HepG2 (cell line): ENCODE measurements around the gene CLEC7A. TPM values are rescaled to one million over a fixed set of nuclear protein-coding genes. Genes with fewer than 3 reads are reported as not detected.

Source experiments
- ATAC-seq: fragments of 200-7000 bp; cut with Tn5 transposase; 3 replicates; pipeline ENCODE4 v1.9.1; 2020; ENCODE audit warnings: mild to moderate bottlenecking, moderate library complexity
- BruUV-seq: library from RNA; stranded (reverse); fragments of 400-500 nt; replicated peaks from 2 replicates; lab custom pipeline; 2021; lab: Mats Ljungman, UMichigan
- CTCF ChIA-PET: fragments of 300-600 bp; formaldehyde crosslinking; extraction: SDS; loops from one replicate; lab custom pipeline; 2021; ENCODE audit warnings: low total read pairs, inconsistent platforms, low intra/inter-chr PET ratio; lab: Yijun Ruan, JAX
- POLR2A ChIA-PET: fragments of 350-600 bp; sonication (Branson Sonifier 250); formaldehyde crosslinking; loops from one replicate; lab custom pipeline; 2020; ENCODE audit warnings: antibody characterized with exemption, inconsistent platforms; lab: Yijun Ruan, JAX
- DNase-seq: peaks from one replicate; pipeline ENCODE4 v3.0.0-alpha.2; 2015; ENCODE audit warnings: low spot score
- FAIRE-seq: peaks from 3 replicates; lab custom pipeline; 2011; peaks lifted over from hg19 to GRCh38; lab: Jason Lieb, UNC
- H2AFZ ChIP-seq: one replicate; pipeline ENCODE4 v1.6.1; 2011; ENCODE audit warnings: low read length, inconsistent platforms
- H3K27ac ChIP-seq: fragments of 300-600 bp; 3 replicates; pipeline ENCODE4 v1.8.0; 2011; ENCODE audit warnings: mixed run types, mild to moderate bottlenecking, mixed read lengths, low read length, inconsistent platforms; ENCODE audit not compliant: insufficient read depth; ENCODE audit errors: extremely low read length
- H3K27me3 ChIP-seq, 2 experiments: fragments of 200-600 bp in 1 of 2; 2 replicates in 1 of 2; 3 replicates in 1 of 2; pipeline versions ENCODE4 v1.6.0 to v1.8.0; 2011; ENCODE audit warnings: low read length in 2 of 2, mild to moderate bottlenecking in 2 of 2, moderate library complexity in 2 of 2, inconsistent platforms in 1 of 2; ENCODE audit not compliant: insufficient read depth in 2 of 2, control insufficient read depth in 1 of 2
- H3K36me3 ChIP-seq, 2 experiments: fragments of 200-600 bp in 1 of 2; replicated peaks in 1 of 2; 2 replicates in 1 of 2; 3 replicates in 1 of 2; pipeline versions ENCODE4 v1.5.1 to v1.8.0; 2011; ENCODE audit warnings: low read length in 2 of 2, inconsistent platforms in 1 of 2; ENCODE audit not compliant: insufficient read depth in 2 of 2, control insufficient read depth in 1 of 2
- H3K4me1 ChIP-seq: 2 replicates; pipeline ENCODE4 v1.5.1; 2012; ENCODE audit warnings: low read length, inconsistent platforms; ENCODE audit not compliant: insufficient read depth
- H3K4me2 ChIP-seq: 2 replicates; pipeline ENCODE4 v1.6.0; 2011; ENCODE audit warnings: low read depth, low read length, inconsistent platforms
- H3K4me3 ChIP-seq, 3 experiments: fragments of 200-600 bp in 1 of 3; sonication (generic), shearing (Covaris generic) in 1 of 3; replicated peaks in 1 of 3; 2 replicates each; pipeline ENCODE4 v1.5.1; 2011 to 2016; ENCODE audit warnings: low read length in 3 of 3, inconsistent platforms in 2 of 3, low read depth in 2 of 3, mild to moderate bottlenecking in 2 of 3, control low read depth in 1 of 3, mixed read lengths in 1 of 3; ENCODE audit not compliant: insufficient read depth in 1 of 3
- H3K79me2 ChIP-seq: one replicate; pipeline ENCODE4 v1.6.1; 2011; ENCODE audit warnings: low read length, inconsistent platforms; ENCODE audit not compliant: insufficient read depth
- H3K9ac ChIP-seq: 2 replicates; pipeline ENCODE4 v1.6.0; 2011; ENCODE audit warnings: mild to moderate bottlenecking, low read depth, low read length, inconsistent platforms; ENCODE audit not compliant: insufficient read depth
- H3K9me3 ChIP-seq: 2 replicates; pipeline ENCODE4 v1.5.1; 2012; ENCODE audit warnings: mild to moderate bottlenecking, low read length
- H4K20me1 ChIP-seq: 2 replicates; pipeline ENCODE4 v1.6.0; 2011; ENCODE audit warnings: inconsistent platforms, mild to moderate bottlenecking, low read length, moderate library complexity; ENCODE audit not compliant: insufficient read depth
- CHCHD3 ChIP-seq: sonication (generic); formaldehyde crosslinking; IDR thresholded peaks from 2 replicates; pipeline ENCODE4 v1.8.0; 2022; ENCODE audit warnings: mild to moderate bottlenecking, missing genetic modification reagents, moderate library complexity
- GTF2F1 ChIP-seq: fragments of 150-350 bp; IDR thresholded peaks from 2 replicates; pipeline ENCODE4 v1.6.1; 2014; ENCODE audit warnings: low read length
- HES4 ChIP-seq: sonication (generic); formaldehyde crosslinking; IDR thresholded peaks from 2 replicates; pipeline ENCODE4 v1.9.0; 2021; ENCODE audit warnings: mild to moderate bottlenecking, missing genetic modification reagents, borderline replicate concordance
- NCOR1 ChIP-seq: fragments of 200-600 bp; sonication (generic); IDR thresholded peaks from 2 replicates; pipeline ENCODE4 v1.7.0; 2017; ENCODE audit warnings: antibody characterized with exemption, low read length, borderline replicate concordance
- RCOR2 ChIP-seq: IDR thresholded peaks from 2 replicates; pipeline ENCODE4 v1.6.1; 2016; ENCODE audit warnings: missing biosample characterization, missing genetic modification reagents
- SMAD3 ChIP-seq: sonication (generic); formaldehyde crosslinking; IDR thresholded peaks from 2 replicates; pipeline ENCODE4 v1.4.0; 2020; ENCODE audit warnings: missing genetic modification reagents
- SMAD9 ChIP-seq: sonication (generic); formaldehyde crosslinking; IDR thresholded peaks from 2 replicates; pipeline ENCODE4 v1.5.1; 2020; ENCODE audit warnings: mild to moderate bottlenecking, missing genetic modification reagents
- ZKSCAN8 ChIP-seq: IDR thresholded peaks from 2 replicates; pipeline ENCODE4 v1.6.1; 2016; ENCODE audit warnings: borderline replicate concordance, missing genetic modification reagents, missing compliant biosample characterization
- ZNF12 ChIP-seq: sonication (generic); formaldehyde crosslinking; IDR thresholded peaks from 2 replicates; pipeline ENCODE4 v1.5.0; 2020; ENCODE audit warnings: missing genetic modification reagents
- WGBS: methylation state at CpG from one replicate; pipeline ENCODE4 v1.1.6; 2017; ENCODE audit warnings: low lambda C conversion rate; 5-methylcytosine and 5-hydroxymethylcytosine counted together
- in situ Hi-C: cut with HindIII; loops from 2 replicates; pipeline ENCODE4 v1.10.0; 2017; ENCODE audit warnings: low pct_unique_long_range_greater_than_20kb; ENCODE audit not compliant: extremely low pct_ligation_motif_present
- intact Hi-C: fragments of 100-400 bp; cut with micrococcal nuclease; formaldehyde crosslinking; loops from one replicate; pipeline ENCODE4 v1.10.0; 2022; ENCODE audit not compliant: unreplicated experiment
- polyA plus RNA-seq, 8 experiments: library from polyadenylated mRNA; depleted of rRNA in 3 of 8; stranded (reverse) in 7 of 8; unstranded in 1 of 8; fragments of >200 nt; fragmentation: Illumina TruSeq in 4 of 8; extraction: Trizol in 4 of 8; gene quantifications; 2 replicates each; pipeline versions ENCODE4 v1.2.1 to v1.2.3, GENCODE V29; 2011 to 2016; ENCODE audit warnings: low read depth in 4 of 8, missing spikeins in 1 of 8, mixed read lengths in 1 of 8; ENCODE audit not compliant: insufficient read depth in 1 of 8
- total RNA-seq, 5 experiments: library from RNA; depleted of rRNA; stranded (reverse); fragments of >200 nt; fragmentation: Illumina TruSeq; extraction: Trizol; gene quantifications; 2 replicates each; pipeline ENCODE4 v1.2.3, GENCODE V29; 2016; ENCODE audit warnings: low read depth in 1 of 5
- TF ChIP-seq, protein P1 (sequence below): sonication (generic); formaldehyde crosslinking; IDR thresholded peaks from 2 replicates; pipeline ENCODE4 v1.5.0; 2020; ENCODE audit warnings: missing genetic modification reagents
- TF ChIP-seq, protein P2 (sequence below): sonication (generic); formaldehyde crosslinking; IDR thresholded peaks from 2 replicates; pipeline ENCODE4 v1.8.1; 2023; ENCODE audit warnings: mild to moderate bottlenecking, missing genetic modification reagents
- TF ChIP-seq, protein P3 (sequence below): sonication (generic); formaldehyde crosslinking; IDR thresholded peaks from 2 replicates; pipeline ENCODE4 v1.9.0; 2021; ENCODE audit warnings: missing genetic modification reagents, borderline replicate concordance
- TF ChIP-seq, protein P4 (sequence below): sonication (generic); formaldehyde crosslinking; IDR thresholded peaks from 2 replicates; pipeline ENCODE4 v1.4.0; 2020; ENCODE audit warnings: missing genetic modification reagents
- TF ChIP-seq, protein P5 (sequence below): sonication (generic); formaldehyde crosslinking; IDR thresholded peaks from 2 replicates; pipeline ENCODE4 v1.8.1; 2023; ENCODE audit warnings: missing genetic modification reagents, mild to moderate bottlenecking, borderline replicate concordance

CLEC7A gene
- total and polyA plus RNA-seq, 2 of the 13 experiments (the other 11 are each of a cell fraction or from before 2014, with no cell fraction given): not detected

DNA sequence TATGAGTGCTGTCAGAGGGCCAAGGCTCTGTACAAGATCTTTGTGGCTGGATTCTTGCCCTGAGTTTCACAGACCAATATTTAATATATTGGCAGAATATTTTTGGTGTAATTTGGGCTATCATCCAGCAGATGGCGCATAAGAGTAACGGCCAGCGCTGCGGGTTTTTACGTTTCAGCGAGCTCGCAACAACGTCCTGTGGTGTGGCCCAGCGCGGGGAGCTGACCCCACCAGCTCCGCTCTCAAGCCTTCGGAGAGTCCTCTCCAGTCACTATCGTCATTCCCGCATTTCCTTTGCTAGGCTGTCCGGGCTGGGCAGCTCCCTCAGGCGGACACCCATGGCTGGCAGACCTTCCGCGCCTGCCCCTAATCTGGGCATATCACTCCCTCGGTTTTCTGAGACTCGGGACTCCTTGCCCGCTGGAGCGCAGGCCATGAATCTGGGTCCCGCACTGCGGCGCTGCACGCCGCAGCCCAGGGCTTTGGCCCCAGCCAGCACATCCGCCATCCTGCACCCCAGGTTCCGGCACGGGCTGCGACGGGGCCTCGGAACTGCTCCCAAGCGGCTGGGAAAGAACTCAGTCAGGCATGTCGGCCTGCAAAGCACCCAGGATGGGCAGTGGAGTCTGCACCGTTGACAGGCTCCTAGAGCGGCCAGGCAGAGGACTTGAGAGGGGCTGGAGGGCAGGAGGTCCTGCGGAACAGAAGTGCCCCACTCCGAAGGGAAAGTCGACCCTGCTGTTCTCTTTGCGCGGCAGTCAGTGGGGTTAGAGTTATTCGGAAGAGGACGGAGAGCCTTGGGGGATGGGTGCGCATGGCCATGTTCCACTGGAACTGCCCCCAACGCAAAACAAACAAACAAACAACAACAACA is 23.5 kb upstream of the CLEC7A start (continued):
- no peak for TF ChIP-seq SMAD9
- TF ChIP-seq, all 625 proteins: peak for 10

DNA sequence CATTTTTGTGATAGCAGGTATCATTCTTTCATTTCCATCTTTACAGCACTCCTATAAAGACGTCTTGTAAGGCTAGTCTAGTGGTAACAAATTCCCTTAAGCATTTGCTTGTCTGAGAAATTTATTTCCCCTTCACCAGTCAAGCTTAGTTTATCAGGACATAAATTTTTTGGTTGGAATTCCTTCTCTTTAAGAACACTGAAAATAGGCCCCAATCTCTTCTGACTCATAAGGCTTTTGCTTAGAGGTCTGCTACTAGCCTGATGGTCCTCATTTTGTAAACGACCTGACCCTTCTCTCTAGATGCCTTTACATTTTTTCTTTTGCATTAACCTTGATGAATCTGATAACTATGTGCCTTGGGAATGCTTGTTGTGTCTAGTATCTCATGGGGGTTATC is 21.6 kb upstream of the CLEC7A start:
- Histone ChIP-seq H3K4me1 (no peaks in the 10 kb centered on the region), H3K27me3 (0 out of 5 replicates have a peak, but pooled peaks cover 0 to 5% of the 10 kb centered on the region in 2 experiments), H3K4me3 (no peak overlapping the region), H2AFZ (no peak overlapping the region), H3K27ac (no peak overlapping the region), H3K79me2 (no peaks in the 10 kb centered on the region), H4K20me1 (no peaks in the 10 kb centered on the region), H3K36me3 (no peaks in the 10 kb centered on the region), H3K9me3 (no peaks in the 10 kb centered on the region), H3K4me2 (no peak overlapping the region), H3K9ac (no peak overlapping the region)
- no peak for DNase-seq
- ChIA-PET POLR2A (no interaction called here), CTCF (no interaction called here)
- ATAC-seq: no peak
- in situ Hi-C loops (no loop called here), intact Hi-C loops (loop anchor here (2.0 to 10.0 kb wide), 2 partner anchors 39 to 1333 kb away; no protein-coding TSS in a partner anchor)
- FAIRE-seq: no peak
- WGBS: 2% methylated on average over 2 of the region's 2 CpGs
- TF ChIP-seq, protein P1, sequence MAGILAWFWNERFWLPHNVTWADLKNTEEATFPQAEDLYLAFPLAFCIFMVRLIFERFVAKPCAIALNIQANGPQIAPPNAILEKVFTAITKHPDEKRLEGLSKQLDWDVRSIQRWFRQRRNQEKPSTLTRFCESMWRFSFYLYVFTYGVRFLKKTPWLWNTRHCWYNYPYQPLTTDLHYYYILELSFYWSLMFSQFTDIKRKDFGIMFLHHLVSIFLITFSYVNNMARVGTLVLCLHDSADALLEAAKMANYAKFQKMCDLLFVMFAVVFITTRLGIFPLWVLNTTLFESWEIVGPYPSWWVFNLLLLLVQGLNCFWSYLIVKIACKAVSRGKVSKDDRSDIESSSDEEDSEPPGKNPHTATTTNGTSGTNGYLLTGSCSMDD: no peak
- TF ChIP-seq, protein P2, sequence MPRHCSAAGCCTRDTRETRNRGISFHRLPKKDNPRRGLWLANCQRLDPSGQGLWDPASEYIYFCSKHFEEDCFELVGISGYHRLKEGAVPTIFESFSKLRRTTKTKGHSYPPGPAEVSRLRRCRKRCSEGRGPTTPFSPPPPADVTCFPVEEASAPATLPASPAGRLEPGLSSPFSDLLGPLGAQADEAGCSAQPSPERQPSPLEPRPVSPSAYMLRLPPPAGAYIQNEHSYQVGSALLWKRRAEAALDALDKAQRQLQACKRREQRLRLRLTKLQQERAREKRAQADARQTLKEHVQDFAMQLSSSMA (CRISPR knock-in tag): no peak
- no peak for TF ChIP-seq CHCHD3
- no peak for TF ChIP-seq RCOR2 (CRISPR knock-in tag)
- no peak for TF ChIP-seq NCOR1
- TF ChIP-seq SMAD3: no peak
- TF ChIP-seq, protein P3, sequence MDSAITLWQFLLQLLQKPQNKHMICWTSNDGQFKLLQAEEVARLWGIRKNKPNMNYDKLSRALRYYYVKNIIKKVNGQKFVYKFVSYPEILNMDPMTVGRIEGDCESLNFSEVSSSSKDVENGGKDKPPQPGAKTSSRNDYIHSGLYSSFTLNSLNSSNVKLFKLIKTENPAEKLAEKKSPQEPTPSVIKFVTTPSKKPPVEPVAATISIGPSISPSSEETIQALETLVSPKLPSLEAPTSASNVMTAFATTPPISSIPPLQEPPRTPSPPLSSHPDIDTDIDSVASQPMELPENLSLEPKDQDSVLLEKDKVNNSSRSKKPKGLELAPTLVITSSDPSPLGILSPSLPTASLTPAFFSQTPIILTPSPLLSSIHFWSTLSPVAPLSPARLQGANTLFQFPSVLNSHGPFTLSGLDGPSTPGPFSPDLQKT (CRISPR knock-in tag): no peak
- no peak for TF ChIP-seq HES4 (CRISPR knock-in tag)
- TF ChIP-seq ZKSCAN8 (CRISPR knock-in tag): no peak
- TF ChIP-seq ZNF12 (CRISPR knock-in tag): no peak
- TF ChIP-seq, protein P4, sequence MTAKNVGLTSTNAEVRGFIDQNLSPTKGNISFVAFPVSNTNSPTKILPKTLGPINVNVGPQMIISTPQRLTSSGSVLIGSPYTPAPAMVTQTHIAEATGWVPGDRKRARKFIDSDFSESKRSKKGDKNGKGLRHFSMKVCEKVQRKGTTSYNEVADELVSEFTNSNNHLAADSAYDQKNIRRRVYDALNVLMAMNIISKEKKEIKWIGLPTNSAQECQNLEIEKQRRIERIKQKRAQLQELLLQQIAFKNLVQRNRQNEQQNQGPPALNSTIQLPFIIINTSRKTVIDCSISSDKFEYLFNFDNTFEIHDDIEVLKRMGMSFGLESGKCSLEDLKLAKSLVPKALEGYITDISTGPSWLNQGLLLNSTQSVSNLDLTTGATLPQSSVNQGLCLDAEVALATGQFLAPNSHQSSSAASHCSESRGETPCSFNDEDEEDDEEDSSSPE (CRISPR knock-in tag): no peak
- TF ChIP-seq, protein P5, sequence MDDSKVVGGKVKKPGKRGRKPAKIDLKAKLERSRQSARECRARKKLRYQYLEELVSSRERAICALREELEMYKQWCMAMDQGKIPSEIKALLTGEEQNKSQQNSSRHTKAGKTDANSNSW (CRISPR knock-in tag): no peak
- no peak for TF ChIP-seq GTF2F1
- no TSS peak for BruUV-seq
